GM12891 (cell line): ENCODE results near the gene PDGFC.

ENCODE experiments used
- PAX5 ChIP-seq: IDR thresholded peaks from 2 replicates; pipeline ENCODE4 v1.6.1; 2011; ENCODE audit warnings: low read length, moderate library complexity, mild to moderate bottlenecking; ENCODE audit not compliant: insufficient read depth, severe bottlenecking
- POLR2A ChIP-seq: IDR thresholded peaks from 2 replicates; pipeline ENCODE4 v1.6.1; 2011; ENCODE audit warnings: low read depth, low read length, control low read depth
- POLR2AphosphoS5 ChIP-seq: IDR thresholded peaks from 2 replicates; pipeline ENCODE4 v1.6.1; 2011; ENCODE audit warnings: low read depth, low read length, control low read depth
- POU2F2 ChIP-seq: IDR thresholded peaks from 2 replicates; pipeline ENCODE4 v1.6.1; 2011; ENCODE audit warnings: low read depth, mild to moderate bottlenecking, control low read depth, low read length, moderate library complexity
- SPI1 ChIP-seq: IDR thresholded peaks from 2 replicates; pipeline ENCODE4 v1.6.1; 2011; ENCODE audit warnings: low read depth, low read length, control low read depth

DNA sequence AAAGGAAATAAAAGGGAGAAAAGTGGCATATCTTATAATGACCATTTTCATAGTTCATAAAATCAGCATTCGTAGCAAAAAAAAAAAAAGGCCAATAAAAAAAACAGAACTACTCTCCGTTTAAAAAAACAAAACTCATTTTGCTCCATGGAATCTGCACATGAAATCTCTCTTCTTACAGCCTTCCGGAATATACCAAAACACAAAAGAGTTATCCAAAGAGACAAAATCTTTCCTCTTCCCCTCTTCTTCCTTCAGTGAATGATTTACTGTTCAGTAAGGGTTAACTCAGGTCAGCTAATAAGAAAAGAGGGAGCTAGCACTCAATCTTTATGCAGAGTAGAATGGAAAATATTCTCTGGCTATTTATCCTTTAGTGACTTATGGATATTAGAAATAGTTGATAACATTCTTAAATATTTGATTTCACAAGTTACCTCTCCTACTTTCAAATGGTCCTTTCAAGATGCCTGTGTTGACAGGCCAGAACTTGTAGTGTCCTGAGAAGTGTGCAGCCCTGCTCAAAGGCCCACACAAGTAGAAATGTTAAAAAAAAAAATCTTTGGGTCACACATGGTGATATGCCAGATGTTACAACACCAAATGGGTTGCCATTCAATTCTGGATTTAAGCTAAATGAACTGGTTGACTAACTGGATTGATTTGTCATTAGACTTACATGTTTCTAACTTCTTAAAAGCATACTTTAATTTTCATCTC, 42.1 kb downstream of the PDGFC start:
- TF ChIP-seq POLR2A (no peak), POLR2AphosphoS5 (no peak), PAX5 (no peak), POU2F2 (no peak), SPI1 (no peak)
